KMS-11 (cell line): Measurements from ENCODE around the gene URB1.

Source experiments
- H2AFZ ChIP-seq: fragments of 200-600 bp; sonication (generic); 2 replicates; pipeline ENCODE4 v1.6.1; 2016; ENCODE audit warnings: antibody characterized with exemption, mixed run types, low read depth
- H3K27ac ChIP-seq: fragments of 200-600 bp; sonication (generic); 2 replicates; pipeline ENCODE4 v1.6.1; 2016; ENCODE audit warnings: mild to moderate bottlenecking, mixed run types
- H3K27me3 ChIP-seq: fragments of 200-600 bp; sonication (generic); 2 replicates; pipeline ENCODE4 v1.6.1; 2017; ENCODE audit warnings: mild to moderate bottlenecking, low read depth, mixed run types, moderate library complexity; ENCODE audit not compliant: insufficient read depth
- H3K36me3 ChIP-seq: fragments of 200-600 bp; sonication (generic); 2 replicates; pipeline ENCODE4 v1.6.1; 2017; ENCODE audit warnings: mild to moderate bottlenecking, mixed run types; ENCODE audit not compliant: insufficient read depth
- H3K4me1 ChIP-seq: fragments of 200-600 bp; sonication (generic); 2 replicates; pipeline ENCODE4 v1.6.1; 2016; ENCODE audit warnings: mild to moderate bottlenecking, low read depth, mixed run types; ENCODE audit not compliant: poor library complexity, severe bottlenecking
- H3K4me2 ChIP-seq: fragments of 200-600 bp; sonication (generic); 2 replicates; pipeline ENCODE4 v1.7.0; 2016; ENCODE audit warnings: mild to moderate bottlenecking, mixed run types
- H3K4me3 ChIP-seq: fragments of 200-600 bp; sonication (generic); IDR thresholded peaks from 2 replicates; pipeline ENCODE4 v1.6.1; 2017; ENCODE audit warnings: low read depth, low read length, mixed read lengths; ENCODE audit not compliant: insufficient read depth
- H3K79me2 ChIP-seq: fragments of 200-600 bp; sonication (generic); 2 replicates; pipeline ENCODE4 v1.6.1; 2016; ENCODE audit warnings: low read depth, mixed run types; ENCODE audit not compliant: insufficient read depth
- H3K9ac ChIP-seq: fragments of 200-600 bp; sonication (generic); 2 replicates; pipeline ENCODE4 v1.6.1; 2016; ENCODE audit warnings: mild to moderate bottlenecking, mixed run types
- H4K20me1 ChIP-seq: fragments of 200-600 bp; sonication (generic); 2 replicates; pipeline ENCODE4 v1.6.1; 2016; ENCODE audit warnings: mild to moderate bottlenecking, mixed run types; ENCODE audit not compliant: insufficient read depth
- TF ChIP-seq, protein P1 (sequence below): fragments of 200-600 bp; sonication (generic); conservative IDR thresholded peaks from 2 replicates; pipeline ENCODE4 v1.6.1; 2017; ENCODE audit warnings: low read depth, mild to moderate bottlenecking, antibody characterized with exemption, low read length, moderate library complexity, mixed read lengths

Gene URB1

DNA sequence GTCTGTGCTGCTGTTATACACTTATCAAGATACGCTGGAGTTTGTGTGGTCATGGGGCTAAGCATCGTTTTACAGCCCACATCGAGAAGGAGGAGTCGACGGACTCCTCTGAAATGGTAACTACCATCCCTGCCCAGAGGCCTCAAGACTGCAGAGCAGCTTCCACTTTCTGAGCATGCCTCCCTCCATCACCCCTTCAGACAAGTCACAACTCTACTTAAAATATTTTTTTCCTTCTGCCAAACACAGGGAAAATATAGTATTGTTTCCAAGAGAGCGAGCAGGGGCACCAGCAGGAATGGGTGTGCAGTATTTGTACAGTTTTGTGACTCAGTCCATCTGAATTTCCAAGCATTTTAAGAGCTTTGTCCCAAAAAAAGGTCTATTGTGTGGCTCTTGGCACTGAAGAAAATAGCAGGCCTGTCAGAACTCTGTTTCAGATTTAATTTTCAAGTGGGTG, 33.8 kb upstream of the URB1 start:
- no peaks in the 10 kb centered on the region for H3K4me1 ChIP-seq
- H2AFZ ChIP-seq: no peak overlapping the region
- H3K4me2 ChIP-seq: no peak overlapping the region
- H3K9ac ChIP-seq: no peak overlapping the region
- TF ChIP-seq, protein P1, sequence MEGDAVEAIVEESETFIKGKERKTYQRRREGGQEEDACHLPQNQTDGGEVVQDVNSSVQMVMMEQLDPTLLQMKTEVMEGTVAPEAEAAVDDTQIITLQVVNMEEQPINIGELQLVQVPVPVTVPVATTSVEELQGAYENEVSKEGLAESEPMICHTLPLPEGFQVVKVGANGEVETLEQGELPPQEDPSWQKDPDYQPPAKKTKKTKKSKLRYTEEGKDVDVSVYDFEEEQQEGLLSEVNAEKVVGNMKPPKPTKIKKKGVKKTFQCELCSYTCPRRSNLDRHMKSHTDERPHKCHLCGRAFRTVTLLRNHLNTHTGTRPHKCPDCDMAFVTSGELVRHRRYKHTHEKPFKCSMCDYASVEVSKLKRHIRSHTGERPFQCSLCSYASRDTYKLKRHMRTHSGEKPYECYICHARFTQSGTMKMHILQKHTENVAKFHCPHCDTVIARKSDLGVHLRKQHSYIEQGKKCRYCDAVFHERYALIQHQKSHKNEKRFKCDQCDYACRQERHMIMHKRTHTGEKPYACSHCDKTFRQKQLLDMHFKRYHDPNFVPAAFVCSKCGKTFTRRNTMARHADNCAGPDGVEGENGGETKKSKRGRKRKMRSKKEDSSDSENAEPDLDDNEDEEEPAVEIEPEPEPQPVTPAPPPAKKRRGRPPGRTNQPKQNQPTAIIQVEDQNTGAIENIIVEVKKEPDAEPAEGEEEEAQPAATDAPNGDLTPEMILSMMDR: no peak
- no peaks in the 10 kb centered on the region for H3K27me3 ChIP-seq
- H3K79me2 ChIP-seq: no peaks in the 10 kb centered on the region
- H3K4me3 ChIP-seq: no peak overlapping the region
- H3K27ac ChIP-seq: no peak overlapping the region
- H4K20me1 ChIP-seq: no peaks in the 10 kb centered on the region
- H3K36me3 ChIP-seq: no peaks in the 10 kb centered on the region

DNA sequence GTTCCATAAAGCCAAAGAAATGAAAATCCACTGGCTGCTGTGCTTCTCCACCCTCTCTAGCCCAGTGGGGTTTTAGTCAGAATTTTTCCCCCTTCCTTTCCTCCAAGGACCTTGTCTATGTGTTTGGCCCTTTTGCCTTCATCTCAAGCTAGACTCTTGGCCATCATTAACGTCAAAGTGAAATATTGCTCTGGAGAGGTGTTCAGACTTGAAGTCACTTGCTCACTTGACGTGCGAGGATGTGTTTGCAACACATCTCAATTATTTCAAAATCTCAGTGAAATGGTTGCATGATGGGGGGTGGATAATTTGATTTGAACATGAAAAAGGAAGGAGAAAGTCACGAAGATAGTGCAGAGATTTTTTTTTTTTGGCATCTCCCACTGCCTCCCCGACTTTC, 33.3 kb upstream of the URB1 start:
- Histone ChIP-seq H3K4me2 (no peak overlapping the region), H3K4me1 (no peaks in the 10 kb centered on the region), H4K20me1 (no peaks in the 10 kb centered on the region), H3K4me3 (no peak overlapping the region), H2AFZ (no peak overlapping the region), H3K36me3 (no peaks in the 10 kb centered on the region), H3K79me2 (no peaks in the 10 kb centered on the region), H3K9ac (no peak overlapping the region), H3K27me3 (no peaks in the 10 kb centered on the region), H3K27ac (no peak overlapping the region)
- TF ChIP-seq, protein P1: no peak

DNA sequence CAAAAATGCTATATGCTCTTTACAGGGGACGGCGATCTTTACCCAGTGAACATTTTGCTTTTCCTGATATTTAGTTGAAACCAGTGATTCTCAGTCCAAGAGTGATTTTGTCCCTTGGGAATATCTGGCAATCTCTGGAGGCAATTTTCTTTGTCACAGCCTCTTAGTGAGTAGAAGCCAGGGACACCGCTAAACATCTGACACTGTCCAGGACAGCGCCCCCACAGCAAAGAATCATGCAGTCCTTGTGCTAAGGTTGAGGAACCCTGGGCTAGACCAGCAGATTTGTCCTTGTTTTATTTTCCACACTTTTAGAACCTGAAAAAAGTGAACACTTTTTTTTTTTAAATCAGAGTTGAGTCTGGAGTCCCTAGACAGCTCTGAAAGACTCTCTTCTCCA, 32.8 kb upstream of the URB1 start:
- no peaks in the 10 kb centered on the region for H4K20me1 ChIP-seq
- no peak overlapping the region for H3K27ac ChIP-seq
- H3K4me2 ChIP-seq: no peak overlapping the region
- no peaks in the 10 kb centered on the region for H3K79me2 ChIP-seq
- no peaks in the 10 kb centered on the region for H3K27me3 ChIP-seq
- H3K36me3 ChIP-seq: no peaks in the 10 kb centered on the region
- H3K9ac ChIP-seq: no peak overlapping the region
- no peak overlapping the region for H2AFZ ChIP-seq
- H3K4me3 ChIP-seq: no peak overlapping the region
- no peaks in the 10 kb centered on the region for H3K4me1 ChIP-seq
- TF ChIP-seq, protein P1: no peak

GRCh38 chr21:32424674-32425073, 31.9 kb upstream of the URB1 start:
- Histone ChIP-seq H2AFZ (no peak overlapping the region), H3K4me1 (no peaks in the 10 kb centered on the region), H3K9ac (no peak overlapping the region), H3K4me3 (no peak overlapping the region), H3K79me2 (no peaks in the 10 kb centered on the region), H4K20me1 (no peaks in the 10 kb centered on the region), H3K4me2 (no peak overlapping the region), H3K27ac (no peak overlapping the region), H3K27me3 (no peaks in the 10 kb centered on the region), H3K36me3 (no peaks in the 10 kb centered on the region)
- TF ChIP-seq, protein P1: no peak

DNA sequence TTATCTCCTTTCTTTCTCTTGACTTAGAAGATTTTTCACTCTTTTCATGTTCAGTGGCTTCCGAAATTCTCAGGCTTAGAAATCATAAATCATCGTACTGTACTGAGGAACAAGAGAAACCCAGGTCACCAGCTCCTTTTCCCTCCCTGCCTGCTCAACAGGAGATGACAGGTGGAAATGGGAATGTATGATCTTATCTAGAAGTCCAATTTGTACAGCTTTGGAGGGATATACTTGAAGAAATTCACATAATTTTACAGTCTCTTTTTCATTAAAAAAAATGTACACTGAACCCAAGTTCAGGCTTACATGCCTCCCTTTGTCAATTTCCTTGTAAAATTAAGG, 31.4 kb upstream of the URB1 start:
- TF ChIP-seq, protein P1: no peak
- Histone ChIP-seq H3K36me3 (no peaks in the 10 kb centered on the region), H4K20me1 (no peaks in the 10 kb centered on the region), H3K9ac (no peak overlapping the region), H3K4me1 (no peaks in the 10 kb centered on the region), H3K4me3 (no peak overlapping the region), H2AFZ (no peak overlapping the region), H3K27me3 (no peaks in the 10 kb centered on the region), H3K27ac (no peak overlapping the region), H3K79me2 (no peaks in the 10 kb centered on the region), H3K4me2 (no peak overlapping the region)
